ENCODE results near the gene PDSS2.
"Not testable (repeated sequence)": the region's sequence is repeated elsewhere in the genome, so short reads cannot be mapped to it uniquely, and the experiment has no call there.

Gene PDSS2

DNA sequence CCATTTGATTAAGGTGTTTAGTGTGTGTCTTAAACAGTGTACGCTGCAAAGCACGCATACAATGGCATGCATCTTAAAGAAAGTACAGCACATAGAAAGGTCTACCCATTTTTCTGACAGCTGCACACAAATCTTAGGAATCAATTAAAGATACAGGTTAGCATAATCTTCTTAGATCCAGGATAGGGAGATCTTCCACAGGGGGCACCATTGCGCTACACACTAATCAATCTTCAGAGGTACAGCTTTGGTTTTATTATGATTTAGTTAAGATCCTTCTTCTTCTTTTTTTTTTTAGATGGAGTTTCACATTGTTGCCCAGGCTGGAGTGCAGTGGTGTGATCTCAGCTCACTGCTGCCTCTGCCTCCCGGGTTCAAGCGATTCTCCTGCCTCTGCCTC lies 280.4 kb downstream of the PDSS2 start:
- H3K4me3 Mint-ChIP-seq, result no peak overlapping the region
- no peaks in the 10 kb centered on the region for H3K9me3 Mint-ChIP-seq (ENCODE audit: low read depth)
- no peaks in the 10 kb centered on the region for H3K27me3 Mint-ChIP-seq
- H3K4me1 Mint-ChIP-seq (ENCODE audit: low read depth), result no peaks in the 10 kb centered on the region
- peaks cover 19% of the 10 kb centered on the region for H3K36me3 Mint-ChIP-seq
- H3K27ac Mint-ChIP-seq, result no peak overlapping the region

DNA sequence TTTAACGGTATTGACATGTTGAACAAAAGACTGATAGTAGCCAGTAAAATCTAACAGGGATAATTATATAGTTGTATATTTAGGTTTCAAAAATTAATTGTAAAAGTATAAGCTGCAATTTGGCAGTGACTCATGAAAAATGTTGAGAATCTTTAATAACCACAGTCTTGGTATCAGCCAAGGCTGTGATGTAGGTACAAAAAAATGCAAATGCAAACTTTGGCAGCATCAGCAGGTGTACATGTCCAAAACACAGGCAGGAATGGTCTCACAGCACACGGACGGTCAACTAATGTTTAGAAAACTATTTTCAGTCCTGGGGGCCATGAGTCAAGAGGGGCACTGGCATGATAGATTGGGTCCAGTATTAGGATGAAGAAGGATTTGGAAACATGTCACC lies 285.6 kb downstream of the PDSS2 start:
- H3K4me3 Mint-ChIP-seq, result no peak overlapping the region
- no peaks in the 10 kb centered on the region for H3K9me3 Mint-ChIP-seq (ENCODE audit: low read depth)
- no peaks in the 10 kb centered on the region for H3K27me3 Mint-ChIP-seq
- no peaks in the 10 kb centered on the region for H3K4me1 Mint-ChIP-seq (ENCODE audit: low read depth)
- peaks cover 16% of the 10 kb centered on the region for H3K36me3 Mint-ChIP-seq
- no peak overlapping the region for H3K27ac Mint-ChIP-seq

DNA sequence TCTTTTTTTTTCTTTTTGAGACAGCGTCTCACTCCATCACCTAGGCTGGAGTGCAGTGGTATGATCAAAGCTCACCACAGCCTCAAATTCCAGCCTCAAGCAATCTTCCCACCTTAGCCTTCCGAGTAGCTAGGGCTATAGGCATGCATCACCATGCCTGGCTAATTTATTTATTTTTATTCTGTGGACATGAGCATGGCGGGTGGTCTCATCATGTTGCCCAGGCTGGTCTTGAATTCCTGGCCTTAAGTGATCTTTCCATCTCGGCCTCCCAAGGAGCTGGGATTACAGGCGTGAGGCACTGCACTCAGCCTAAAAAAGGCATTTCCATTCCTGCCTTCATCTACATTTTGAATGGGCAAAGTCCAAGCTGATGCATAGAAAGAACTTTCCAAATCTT lies 287.9 kb downstream of the PDSS2 start:
- no peaks in the 10 kb centered on the region for H3K9me3 Mint-ChIP-seq (ENCODE audit: low read depth)
- H3K36me3 Mint-ChIP-seq, result peaks cover 13% of the 10 kb centered on the region
- no peaks in the 10 kb centered on the region for H3K27me3 Mint-ChIP-seq
- H3K4me3 Mint-ChIP-seq, result no peak overlapping the region
- no peak overlapping the region for H3K27ac Mint-ChIP-seq
- H3K4me1 Mint-ChIP-seq (ENCODE audit: low read depth), result no peaks in the 10 kb centered on the region

DNA sequence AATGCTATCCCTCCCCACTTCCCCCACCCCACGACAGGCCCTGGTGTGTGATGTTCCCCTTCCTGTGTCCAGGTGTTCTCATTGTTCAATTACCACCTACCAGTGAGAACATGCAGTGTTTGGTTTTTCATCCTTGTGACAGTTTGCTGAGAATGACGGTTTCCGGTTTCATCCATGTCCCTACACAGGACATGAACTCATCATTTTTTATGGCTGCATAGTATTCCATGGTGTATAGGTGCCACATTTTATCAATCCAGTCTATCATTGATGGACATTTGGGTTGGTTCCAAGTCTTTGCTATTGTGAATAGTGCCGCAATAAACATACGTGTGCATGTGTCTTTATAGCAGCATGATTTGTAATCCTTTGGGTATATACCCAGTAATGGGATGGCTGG lies 295.1 kb downstream of the PDSS2 start:
- not testable (repeated sequence) for H3K9me3 Mint-ChIP-seq (ENCODE audit: low read depth); H3K4me3 Mint-ChIP-seq; H3K27ac Mint-ChIP-seq; H3K4me1 Mint-ChIP-seq (ENCODE audit: low read depth); H3K36me3 Mint-ChIP-seq; H3K27me3 Mint-ChIP-seq

DNA sequence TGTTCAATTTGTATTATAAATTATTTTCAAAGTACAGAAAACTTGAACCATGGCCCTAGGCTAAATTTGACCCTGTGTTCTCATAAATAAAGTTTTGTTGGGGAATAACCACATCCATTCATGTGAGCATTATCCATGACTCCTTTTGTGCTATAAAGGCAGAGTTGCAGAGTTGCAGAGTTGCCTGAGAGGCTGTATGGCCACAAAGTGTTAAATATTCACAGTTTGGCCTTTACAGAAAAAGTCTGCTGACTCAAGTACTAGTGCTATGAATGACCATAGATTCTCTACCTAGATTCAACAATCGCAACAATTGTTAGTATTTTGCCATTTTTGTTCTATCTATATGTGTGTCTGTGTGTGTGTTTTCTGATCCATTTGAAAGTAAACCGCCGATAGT lies 297.8 kb downstream of the PDSS2 start:
- no peaks in the 10 kb centered on the region for H3K9me3 Mint-ChIP-seq (ENCODE audit: low read depth)
- H3K36me3 Mint-ChIP-seq, result peaks cover 2% of the 10 kb centered on the region
- H3K4me1 Mint-ChIP-seq (ENCODE audit: low read depth), result no peaks in the 10 kb centered on the region
- no peaks in the 10 kb centered on the region for H3K27me3 Mint-ChIP-seq
- no peak overlapping the region for H3K4me3 Mint-ChIP-seq
- no peak overlapping the region for H3K27ac Mint-ChIP-seq

DNA sequence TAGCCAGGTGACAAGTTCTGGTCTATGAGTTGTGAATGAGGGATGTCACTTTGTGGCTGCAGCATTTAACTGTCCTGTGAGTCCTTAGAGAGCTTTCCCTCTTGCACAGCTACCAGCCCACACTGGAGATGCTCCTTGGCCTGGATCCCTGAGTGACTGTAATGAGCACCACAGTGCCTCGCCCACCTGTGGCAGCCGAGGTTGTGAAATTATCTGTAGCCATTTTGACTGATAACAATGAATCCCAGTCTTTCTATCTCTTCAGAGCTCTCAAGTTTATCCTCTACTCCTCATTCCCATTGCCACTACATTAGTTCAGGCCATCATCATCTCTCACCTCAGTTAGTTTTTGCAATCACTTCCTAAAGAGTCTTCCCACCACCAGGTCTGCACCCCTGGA lies 302.7 kb downstream of the PDSS2 start:
- Mint-ChIP-seq H3K36me3 (peaks cover 3% of the 10 kb centered on the region), H3K27ac (no peak overlapping the region)

DNA sequence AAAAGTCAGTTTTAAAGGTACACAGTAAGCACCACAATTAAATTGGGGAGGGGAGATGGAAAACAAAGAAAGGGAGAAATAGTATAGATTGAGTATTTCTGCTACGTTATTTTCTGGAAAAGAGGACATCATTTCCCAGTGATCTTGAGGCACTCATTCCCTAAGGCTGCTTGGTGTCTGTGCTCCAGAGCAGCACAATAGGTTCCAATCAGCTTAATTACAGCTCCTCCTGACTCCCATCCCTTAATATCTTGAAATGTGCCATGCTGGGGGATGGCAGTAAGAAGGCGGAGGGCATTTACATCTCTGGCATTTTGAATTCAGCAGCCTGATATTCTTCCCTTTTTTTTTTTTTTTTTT lies 304.6 kb downstream of the PDSS2 start:
- Mint-ChIP-seq H3K36me3 (peaks cover 3% of the 10 kb centered on the region), H3K4me1 (ENCODE audit: low read depth) (no peaks in the 10 kb centered on the region), H3K27me3 (no peaks in the 10 kb centered on the region), H3K4me3 (no peak overlapping the region), H3K27ac (no peak overlapping the region), H3K9me3 (ENCODE audit: low read depth) (no peaks in the 10 kb centered on the region)

More for the DNA sequence above, 302.7 kb downstream of the PDSS2 start:
- no peaks in the 10 kb centered on the region for H3K4me1 Mint-ChIP-seq (ENCODE audit: low read depth)
- no peaks in the 10 kb centered on the region for H3K9me3 Mint-ChIP-seq (ENCODE audit: low read depth)
- no peaks in the 10 kb centered on the region for H3K27me3 Mint-ChIP-seq
- no peak overlapping the region for H3K4me3 Mint-ChIP-seq

DNA sequence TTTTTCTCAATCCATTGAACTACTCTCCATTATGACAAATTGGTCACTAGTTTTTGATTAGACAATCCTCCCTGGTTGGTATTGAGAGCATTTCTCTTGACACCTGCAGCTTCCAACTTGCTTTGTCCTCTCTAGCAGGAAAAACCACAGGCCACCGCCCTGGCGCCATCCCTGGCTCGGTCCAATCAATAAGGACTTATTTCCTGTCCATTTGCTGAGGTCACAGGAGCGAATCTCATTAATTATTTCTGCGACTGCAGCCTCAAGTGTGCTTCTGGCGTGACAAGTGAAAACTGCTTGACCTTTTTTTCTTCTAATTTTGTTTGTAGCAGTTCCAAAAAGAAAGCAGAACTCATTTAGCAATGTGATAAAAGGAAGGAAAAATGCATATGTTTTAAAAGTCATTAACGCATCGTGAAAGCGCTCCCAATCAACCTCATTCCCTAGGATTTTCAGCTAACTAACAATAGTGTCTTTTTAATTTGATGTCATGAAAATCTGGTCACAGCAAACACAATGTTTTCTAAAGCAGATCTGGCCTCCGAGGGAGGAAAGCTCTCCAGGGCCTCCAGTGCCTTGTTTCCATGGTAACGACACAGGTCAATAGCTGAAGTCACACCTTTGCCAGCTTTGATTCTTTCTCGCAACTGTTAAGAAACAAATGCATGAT lies 305.1 kb downstream of the PDSS2 start:
- no peaks in the 10 kb centered on the region for H3K4me1 Mint-ChIP-seq (ENCODE audit: low read depth)
- no peaks in the 10 kb centered on the region for H3K9me3 Mint-ChIP-seq (ENCODE audit: low read depth)
- H3K27ac Mint-ChIP-seq, result no peak overlapping the region
- H3K36me3 Mint-ChIP-seq, result peaks cover 5% of the 10 kb centered on the region
- no peaks in the 10 kb centered on the region for H3K27me3 Mint-ChIP-seq
- no peak overlapping the region for H3K4me3 Mint-ChIP-seq

DNA sequence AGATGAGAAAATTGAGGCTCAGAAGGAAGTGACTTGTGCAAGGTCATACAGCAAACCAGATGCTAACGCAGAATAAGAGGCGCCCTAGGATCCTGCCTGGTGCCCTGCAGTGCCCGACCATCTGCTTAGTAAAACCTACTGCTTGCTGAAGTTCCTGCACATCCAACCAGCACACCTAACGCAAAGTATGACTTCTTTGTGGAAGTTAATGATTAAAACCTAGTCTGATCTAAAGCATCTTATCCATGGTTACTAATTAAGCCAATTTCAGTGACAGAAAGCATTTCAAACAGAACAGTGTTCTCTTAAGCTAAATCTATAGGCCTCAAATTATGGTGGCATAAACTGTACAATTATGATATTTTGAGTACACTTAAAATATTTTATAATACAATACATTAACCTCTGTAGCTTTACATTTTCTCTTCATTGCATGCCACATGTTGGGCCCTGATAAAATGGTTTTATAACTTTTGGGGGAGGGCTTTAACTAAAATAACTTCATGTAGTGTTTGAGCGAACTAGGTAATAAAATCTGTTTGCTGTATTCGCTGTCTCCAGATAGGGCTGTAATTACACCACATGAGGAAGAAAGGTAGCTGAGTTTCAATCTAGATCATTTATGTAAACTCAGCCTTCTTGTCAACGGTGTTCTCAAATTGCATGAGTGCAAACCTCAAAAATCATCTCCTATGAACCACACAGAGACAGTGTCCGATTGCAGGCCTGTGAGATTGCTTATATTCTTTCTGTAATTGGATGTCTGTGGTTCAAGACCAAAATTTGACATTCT lies 306.5 kb downstream of the PDSS2 start:
- Mint-ChIP-seq H3K27me3 (no peaks in the 10 kb centered on the region), H3K4me1 (ENCODE audit: low read depth) (no peaks in the 10 kb centered on the region), H3K9me3 (ENCODE audit: low read depth) (no peaks in the 10 kb centered on the region), H3K27ac (no peak overlapping the region), H3K4me3 (no peak overlapping the region), H3K36me3 (peaks cover 5% of the 10 kb centered on the region)

DNA sequence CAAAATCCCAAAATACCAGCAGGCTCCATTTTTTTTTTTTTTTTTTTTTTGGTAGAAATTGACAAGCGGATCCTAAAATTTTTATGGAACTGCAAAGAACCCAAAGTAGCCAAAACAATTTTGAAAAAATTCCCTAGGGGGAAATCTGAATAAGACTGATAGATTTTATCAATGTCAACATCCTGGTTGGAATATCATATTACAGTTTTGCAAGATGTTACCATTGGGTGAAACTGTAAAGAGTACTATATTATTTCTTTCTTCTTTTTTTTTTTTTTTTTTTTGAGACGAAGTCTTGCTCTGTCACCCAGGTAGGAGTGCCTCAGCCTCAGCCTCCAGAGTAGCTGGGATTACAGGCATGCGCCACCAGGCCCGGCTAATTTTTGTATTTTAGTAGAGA lies 314.7 kb downstream of the PDSS2 start:
- H3K4me1 Mint-ChIP-seq (ENCODE audit: low read depth), result no peaks in the 10 kb centered on the region
- peaks cover under 1% of the 10 kb centered on the region for H3K36me3 Mint-ChIP-seq
- no peaks in the 10 kb centered on the region for H3K27me3 Mint-ChIP-seq
- H3K4me3 Mint-ChIP-seq, result no peak overlapping the region
- no peak overlapping the region for H3K27ac Mint-ChIP-seq
- no peaks in the 10 kb centered on the region for H3K9me3 Mint-ChIP-seq (ENCODE audit: low read depth)

DNA sequence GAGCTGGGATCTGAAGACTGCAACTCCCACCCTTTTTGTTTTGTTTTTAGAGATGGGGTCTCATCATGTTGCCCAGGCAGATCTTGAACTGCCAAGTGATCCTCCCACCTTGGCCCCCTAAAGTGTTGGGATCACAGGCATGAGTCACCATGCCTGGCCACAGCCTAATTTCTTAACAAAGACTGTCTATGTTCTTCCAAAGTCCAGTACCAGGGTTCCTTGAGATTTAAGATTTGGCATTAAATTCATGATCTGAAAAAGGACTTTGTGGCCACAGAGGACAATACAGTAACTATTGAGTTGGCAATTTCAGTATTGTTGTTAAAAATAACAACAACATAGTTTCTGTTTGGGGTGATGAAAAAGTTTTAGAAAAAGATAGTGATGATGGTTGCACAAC lies 315.4 kb downstream of the PDSS2 start:
- H3K4me3 Mint-ChIP-seq, result no peak overlapping the region
- no peaks in the 10 kb centered on the region for H3K27me3 Mint-ChIP-seq
- no peaks in the 10 kb centered on the region for H3K9me3 Mint-ChIP-seq (ENCODE audit: low read depth)
- no peaks in the 10 kb centered on the region for H3K36me3 Mint-ChIP-seq
- no peaks in the 10 kb centered on the region for H3K4me1 Mint-ChIP-seq (ENCODE audit: low read depth)
- no peak overlapping the region for H3K27ac Mint-ChIP-seq

DNA sequence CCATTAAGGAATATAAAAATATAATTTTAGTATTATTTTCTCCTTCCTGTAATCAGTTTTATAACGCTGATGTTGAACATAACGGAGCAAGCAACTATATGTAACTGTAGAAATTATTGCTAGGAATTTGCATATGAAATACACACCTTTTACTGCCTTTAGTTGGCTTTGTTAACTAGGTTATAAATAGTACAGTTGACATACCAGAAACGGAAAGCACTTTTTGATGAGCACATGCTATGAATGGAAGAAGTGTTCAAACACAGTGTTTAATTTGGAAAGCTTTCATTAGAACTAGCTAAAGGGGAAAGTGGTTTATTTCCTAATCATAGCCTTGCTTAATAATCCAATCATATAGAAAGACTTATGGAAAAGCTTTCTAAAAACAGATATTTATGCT lies 318.8 kb downstream of the PDSS2 start:
- Mint-ChIP-seq H3K27ac (no peak overlapping the region), H3K4me1 (ENCODE audit: low read depth) (no peaks in the 10 kb centered on the region), H3K9me3 (ENCODE audit: low read depth) (no peaks in the 10 kb centered on the region), H3K27me3 (no peaks in the 10 kb centered on the region), H3K4me3 (no peak overlapping the region), H3K36me3 (no peaks in the 10 kb centered on the region)

DNA sequence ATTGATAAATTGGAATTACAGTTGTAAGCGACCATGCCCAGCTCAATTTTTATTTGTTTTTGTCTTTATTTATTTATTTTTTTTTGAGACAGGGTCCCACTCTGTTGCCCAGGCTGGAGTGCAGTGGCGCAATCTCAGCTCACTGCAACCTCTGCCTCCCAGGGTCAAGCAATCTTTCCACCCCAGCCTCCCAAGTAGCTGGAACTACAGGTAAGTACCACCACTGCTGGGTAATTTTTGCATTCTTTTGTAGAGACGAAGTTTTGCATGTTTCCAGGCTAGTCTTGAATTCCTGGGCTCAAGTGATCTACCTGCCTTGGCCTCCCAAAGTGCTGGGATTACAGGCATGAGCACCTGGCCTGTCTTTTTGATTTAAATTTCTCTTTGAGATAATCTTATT lies 323.0 kb downstream of the PDSS2 start:
- not testable (repeated sequence) for H3K36me3 Mint-ChIP-seq; H3K27me3 Mint-ChIP-seq; H3K4me1 Mint-ChIP-seq (ENCODE audit: low read depth); H3K9me3 Mint-ChIP-seq (ENCODE audit: low read depth); H3K27ac Mint-ChIP-seq; H3K4me3 Mint-ChIP-seq

DNA sequence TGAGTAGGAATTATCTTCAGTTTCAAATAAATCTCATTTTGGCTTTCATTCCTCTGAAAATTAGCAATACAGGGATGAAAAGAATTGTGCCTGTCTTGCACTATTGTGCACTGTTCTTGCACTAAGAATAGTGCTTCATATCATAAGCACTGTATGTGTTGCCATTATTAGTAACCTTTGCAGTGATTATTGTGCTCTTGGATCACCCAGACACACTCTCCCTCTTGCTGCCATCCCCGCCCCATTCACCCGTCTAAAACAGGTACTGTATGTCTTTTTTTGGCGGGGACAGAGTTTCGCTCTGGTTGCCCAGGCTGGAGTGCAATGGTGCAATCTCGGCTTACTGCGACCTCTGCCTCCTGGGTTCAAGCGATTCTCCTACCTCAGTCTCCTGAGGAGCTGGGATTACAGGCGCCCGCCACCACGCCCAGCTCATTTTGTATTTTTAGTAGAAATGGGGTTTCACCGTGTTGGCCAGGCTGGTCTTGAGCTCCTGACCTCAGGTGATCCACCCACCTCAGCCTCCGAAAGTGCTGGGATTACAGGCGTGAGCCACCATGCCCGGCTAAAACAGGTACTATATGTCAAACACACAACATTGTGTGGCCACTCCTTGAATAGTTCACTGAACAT lies 324.2 kb downstream of the PDSS2 start:
- H3K9me3 Mint-ChIP-seq (ENCODE audit: low read depth); H3K4me3 Mint-ChIP-seq; H3K4me1 Mint-ChIP-seq (ENCODE audit: low read depth); H3K27ac Mint-ChIP-seq; H3K36me3 Mint-ChIP-seq; H3K27me3 Mint-ChIP-seq: not testable (repeated sequence)

DNA sequence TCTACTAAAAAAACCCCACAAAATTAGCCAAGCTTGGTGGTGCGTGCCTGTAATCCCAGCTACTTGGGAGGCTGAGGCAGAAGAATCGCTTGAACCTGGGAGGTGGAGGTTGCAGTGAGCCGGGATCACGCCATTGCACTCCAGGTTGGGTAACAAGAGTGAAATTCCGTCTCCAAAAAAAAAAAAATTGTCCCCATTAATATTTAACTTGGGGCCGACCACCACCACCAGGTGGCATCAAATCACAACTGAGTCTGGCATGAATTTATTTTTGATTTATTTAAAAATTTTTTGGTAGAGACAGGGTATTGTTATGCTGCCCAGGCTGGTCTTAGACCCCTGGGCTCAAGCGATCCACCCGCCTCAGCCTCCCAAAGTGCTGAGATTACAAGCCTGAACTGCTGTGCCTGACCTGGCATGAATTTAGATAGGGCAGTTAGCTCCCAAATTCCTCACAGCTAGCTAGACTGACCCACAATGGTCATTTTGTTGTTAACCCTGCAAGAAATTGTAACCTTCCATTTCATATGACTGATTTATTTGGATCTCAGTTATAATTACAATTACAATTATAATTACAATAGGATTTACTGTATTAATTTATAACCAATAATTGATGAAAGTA lies 326.9 kb downstream of the PDSS2 start:
- Mint-ChIP-seq H3K27ac (no peak overlapping the region), H3K4me3 (no peak overlapping the region), H3K36me3 (no peaks in the 10 kb centered on the region), H3K9me3 (ENCODE audit: low read depth) (no peaks in the 10 kb centered on the region), H3K27me3 (no peaks in the 10 kb centered on the region), H3K4me1 (ENCODE audit: low read depth) (no peaks in the 10 kb centered on the region)

All from activated naive CD8-positive, alpha-beta T cell (primary cell).